Left hindlimb (tissue), 1 donor: ENCODE data around the gene BLVRB.
"Not testable (repeated sequence)": the region's sequence is repeated elsewhere in the genome, so short reads cannot be mapped to it uniquely, and the experiment has no call there.

Experiments used
- DNase-seq: peaks from one replicate; pipeline ENCODE4 v3.0.0-alpha.2; 2018

BLVRB gene

DNA sequence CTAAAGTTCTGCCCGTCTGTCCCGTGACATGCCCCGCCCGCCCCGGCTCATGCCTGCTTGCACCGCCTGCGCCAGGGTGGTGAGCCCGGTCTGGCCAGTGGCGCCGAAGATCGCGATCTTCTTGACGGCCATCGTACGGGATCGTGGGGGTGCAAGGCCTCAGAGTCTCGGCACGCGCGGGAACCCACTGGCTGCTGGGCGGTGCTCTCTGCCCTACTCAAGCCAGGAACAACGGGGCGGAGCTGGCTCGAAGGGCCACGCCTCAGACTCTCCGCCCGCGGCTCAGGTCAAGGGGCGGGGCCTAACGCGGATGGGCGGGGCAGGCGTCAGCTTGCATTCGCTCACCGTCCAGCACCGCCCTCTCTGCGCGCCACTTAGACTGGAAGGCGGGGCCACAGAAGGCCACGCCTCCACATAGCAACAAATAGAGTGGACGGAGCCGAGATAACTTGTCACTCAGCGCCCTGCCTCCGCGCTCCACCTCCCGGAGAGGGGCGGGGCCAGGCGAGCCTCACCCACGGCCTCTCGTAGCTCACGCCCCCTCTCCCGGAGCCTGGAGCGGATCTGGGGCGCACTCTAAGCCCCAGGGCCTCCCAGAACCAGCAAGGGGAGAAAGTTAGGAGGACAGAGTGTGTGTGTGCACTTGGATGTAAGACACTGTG lies at the start of gene BLVRB:
TSS of gene BLVRB (minus strand) at position 189 of the 662 bp plus-strand sequence. CDS start at position 132, 57 bp downstream.
- peak; percentile 99 for DNase-seq

- DNase-seq = no peak
Observed at GRCh38 chr19:40513741-40514315, 48.3 kb upstream of the BLVRB start.

DNA sequence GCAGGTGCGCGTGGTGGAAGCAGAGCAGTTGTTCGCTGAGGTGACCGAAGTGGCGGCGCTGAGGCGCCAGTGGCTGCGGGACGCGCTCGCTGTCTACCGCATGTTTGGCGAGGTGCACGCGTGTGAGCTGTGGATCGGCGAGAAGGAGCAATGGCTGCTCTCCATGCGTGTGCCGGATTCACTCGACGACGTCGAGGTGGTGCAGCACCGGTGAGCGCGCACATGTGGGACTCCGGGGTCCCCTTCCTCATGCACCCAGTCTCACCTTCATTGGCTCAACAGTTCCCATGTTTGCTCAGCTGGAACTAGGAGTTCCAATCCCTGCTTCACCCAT lies 47.8 kb upstream of the BLVRB start:
- no peak for DNase-seq

DNA sequence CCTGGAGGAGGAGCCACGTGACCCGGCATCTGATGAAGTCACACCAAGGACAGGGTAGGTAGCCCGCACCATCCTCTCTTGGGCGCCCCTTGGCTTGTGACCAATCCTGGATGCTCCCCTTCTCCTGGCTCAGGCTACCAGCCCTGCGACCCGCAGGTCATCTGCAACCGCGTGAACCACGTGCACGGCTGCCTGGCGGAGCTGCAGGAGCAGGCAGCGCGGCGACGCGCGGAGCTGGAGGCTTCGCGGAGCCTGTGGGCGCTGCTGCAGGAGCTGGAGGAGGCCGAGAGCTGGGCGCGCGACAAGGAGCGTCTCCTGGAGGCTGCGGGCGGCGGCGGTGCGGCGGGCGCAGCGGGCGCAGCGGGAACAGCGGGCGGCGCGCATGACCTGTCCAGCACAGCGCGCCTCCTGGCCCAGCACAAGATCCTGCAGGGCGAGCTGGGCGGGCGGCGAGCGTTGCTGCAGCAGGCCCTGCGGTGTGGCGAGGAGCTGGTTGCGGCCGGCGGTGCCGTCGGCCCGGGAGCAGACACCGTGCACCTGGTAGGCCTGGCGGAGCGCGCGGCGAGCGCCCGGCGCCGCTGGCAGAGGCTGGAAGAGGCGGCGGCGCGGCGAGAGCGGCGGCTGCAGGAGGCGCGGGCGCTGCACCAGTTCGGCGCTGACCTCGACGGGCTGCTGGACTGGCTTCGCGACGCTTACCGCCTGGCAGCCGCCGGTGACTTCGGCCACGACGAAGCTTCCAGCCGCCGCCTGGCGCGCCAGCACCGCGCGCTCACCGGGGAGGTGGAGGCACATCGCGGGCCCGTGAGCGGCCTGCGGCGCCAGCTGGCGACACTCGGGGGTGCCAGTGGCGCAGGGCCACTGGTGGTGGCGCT lies 47.2 kb upstream of the BLVRB start:
- no peak for DNase-seq

GRCh38 chr19:40512110-40512472 lies 46.5 kb upstream of the BLVRB start:
- no peak for DNase-seq

- DNase-seq = no peak
Observed at GRCh38 chr19:40511487-40511886, 45.9 kb upstream of the BLVRB start.

- DNase-seq = no peak
Observed at GRCh38 chr19:40510526-40511115, 45.1 kb upstream of the BLVRB start.

- DNase-seq = no peak
Observed at GRCh38 chr19:40508739-40509260, 43.3 kb upstream of the BLVRB start.

DNA sequence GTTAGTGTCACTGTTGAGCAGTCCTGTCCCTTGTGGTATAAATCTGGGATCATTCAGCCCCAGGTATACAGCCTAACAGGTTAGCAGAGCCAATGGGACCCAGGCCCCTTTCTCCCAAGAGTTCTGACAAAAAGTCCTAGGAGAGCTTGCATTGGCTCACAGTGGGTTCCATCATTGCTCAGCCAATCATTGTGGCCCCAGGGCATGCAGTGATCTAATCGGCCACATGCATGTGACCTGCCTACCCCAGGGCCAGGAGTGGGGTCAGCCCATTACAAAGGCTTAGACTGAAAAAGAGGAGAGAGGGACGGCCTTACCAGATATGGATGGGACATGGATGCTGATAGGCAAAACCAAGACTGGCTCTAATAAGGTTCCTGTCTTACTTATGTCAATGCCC lies 42.3 kb upstream of the BLVRB start:
- no peak for DNase-seq

DNA sequence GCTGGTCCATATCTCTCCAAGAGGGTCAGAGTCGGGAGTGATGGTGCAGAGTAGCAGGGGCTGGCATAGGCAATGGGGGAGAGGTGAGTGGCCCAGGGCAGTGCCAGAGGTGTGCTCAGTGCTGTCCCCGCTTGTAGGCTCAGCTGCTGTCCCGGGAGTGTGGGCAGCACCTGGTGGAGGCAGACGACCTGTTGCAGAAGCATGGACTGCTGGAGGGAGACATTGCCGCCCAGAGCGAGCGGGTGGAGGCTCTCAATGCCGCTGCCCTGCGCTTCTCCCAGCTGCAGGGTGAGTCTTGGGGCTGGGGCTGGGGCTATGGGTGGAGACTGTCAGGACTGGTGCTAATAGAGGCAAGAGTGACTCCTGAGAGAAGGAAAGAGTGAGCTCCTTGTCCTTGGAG lies 40.6 kb upstream of the BLVRB start:
- DNase-seq = no peak

- DNase-seq = no peak
Observed at GRCh38 chr19:40503320-40503695, 37.8 kb upstream of the BLVRB start.

GRCh38 chr19:40502647-40503319 lies 37.2 kb upstream of the BLVRB start:
- no peak for DNase-seq

DNA sequence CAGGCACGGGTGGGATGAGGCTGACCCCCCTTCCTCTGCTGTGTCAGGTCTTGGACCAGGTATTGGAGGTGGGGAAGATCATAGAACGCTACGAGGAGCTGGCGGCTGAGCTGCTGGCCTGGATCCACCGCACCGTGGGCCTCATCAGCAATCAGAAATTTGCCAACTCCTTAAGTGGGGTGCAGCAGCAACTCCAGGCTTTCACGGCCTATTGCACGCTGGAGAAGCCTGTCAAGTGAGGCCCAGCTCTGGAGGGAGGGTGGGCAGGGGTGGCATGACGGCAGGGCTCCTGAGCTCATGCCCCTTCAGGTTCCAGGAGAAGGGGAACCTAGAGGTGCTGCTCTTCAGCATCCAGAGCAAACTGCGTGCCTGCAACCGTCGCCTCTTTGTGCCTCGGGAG lies 36.5 kb upstream of the BLVRB start:
- no peak for DNase-seq

- DNase-seq = no peak
Observed at GRCh38 chr19:40501599-40501998, 36.1 kb upstream of the BLVRB start.

GRCh38 chr19:40500678-40501530 lies 35.4 kb upstream of the BLVRB start:
- DNase-seq = not testable (repeated sequence)

GRCh38 chr19:40499320-40499719 lies 33.8 kb upstream of the BLVRB start:
- no peak for DNase-seq

DNA sequence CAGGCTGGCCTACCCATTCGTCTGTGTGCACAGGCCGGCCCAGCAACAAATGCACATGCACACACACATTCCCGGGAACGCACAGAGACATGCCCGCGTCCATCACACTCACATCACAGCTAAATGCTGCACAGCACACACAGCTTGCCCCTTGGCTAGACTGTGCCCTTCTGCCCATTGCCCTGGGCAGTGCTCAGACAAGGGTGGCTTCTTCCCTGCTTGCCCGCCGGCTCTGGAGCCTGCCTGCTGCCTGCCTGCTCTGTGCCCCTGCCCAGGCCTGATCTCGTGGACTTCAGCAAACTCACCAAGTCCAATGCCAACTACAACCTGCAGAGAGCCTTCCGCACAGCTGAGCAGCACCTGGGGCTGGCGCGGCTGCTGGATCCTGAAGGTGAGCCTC lies 31.7 kb upstream of the BLVRB start:
- DNase-seq = no peak

- no peak for DNase-seq
Observed at GRCh38 chr19:40494191-40494838, 28.8 kb upstream of the BLVRB start.

GRCh38 chr19:40493778-40494177 lies 28.2 kb upstream of the BLVRB start:
- no peak for DNase-seq

- DNase-seq = no peak
Observed at GRCh38 chr19:40492274-40492673, 26.7 kb upstream of the BLVRB start.

GRCh38 chr19:40489882-40490230 lies 24.3 kb upstream of the BLVRB start:
- no peak for DNase-seq

- DNase-seq = no peak
Observed at GRCh38 chr19:40486017-40486416, 20.5 kb upstream of the BLVRB start.
